Measurements from ENCODE around the gene MT1X.
"Not testable (repeated sequence)": the region's sequence is repeated elsewhere in the genome, so short reads cannot be mapped to it uniquely, and the experiment has no call there.

DNA sequence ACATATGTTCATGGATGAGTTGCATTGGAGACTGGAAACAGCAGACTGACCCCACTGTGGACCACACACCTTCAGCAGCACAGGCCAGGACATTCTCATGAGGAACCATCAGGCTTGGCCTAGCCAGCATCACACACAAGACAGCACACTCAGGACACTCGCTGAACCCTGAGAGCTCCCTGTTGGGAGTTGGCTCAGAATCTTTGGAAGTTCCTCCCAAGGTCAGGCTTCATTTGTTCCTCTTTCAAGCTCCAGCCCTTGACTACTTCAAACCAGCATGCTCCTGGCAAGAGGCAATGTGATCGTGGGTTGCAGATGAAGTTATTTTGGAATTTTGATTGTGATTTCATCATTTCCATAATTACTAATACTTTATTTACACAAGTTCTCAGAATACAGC is 10.6 kb upstream of the MT1X start:
- TF ChIP-seq EZH2 (conservative IDR thresholded peaks at IDR 0.05; ENCODE audit: low read depth, low read length); POLR2A (IDR thresholded peaks at IDR 0.05; ENCODE audit: insufficient read depth in 1 of 2, low read depth in 2 of 2, low read length in 2 of 2); ZNF256 (CRISPR knock-in tag; conservative IDR thresholded peaks at IDR 0.05); RFX1 (IDR thresholded peaks at IDR 0.05): not testable (repeated sequence)
- TF ChIP-seq, protein P1, sequence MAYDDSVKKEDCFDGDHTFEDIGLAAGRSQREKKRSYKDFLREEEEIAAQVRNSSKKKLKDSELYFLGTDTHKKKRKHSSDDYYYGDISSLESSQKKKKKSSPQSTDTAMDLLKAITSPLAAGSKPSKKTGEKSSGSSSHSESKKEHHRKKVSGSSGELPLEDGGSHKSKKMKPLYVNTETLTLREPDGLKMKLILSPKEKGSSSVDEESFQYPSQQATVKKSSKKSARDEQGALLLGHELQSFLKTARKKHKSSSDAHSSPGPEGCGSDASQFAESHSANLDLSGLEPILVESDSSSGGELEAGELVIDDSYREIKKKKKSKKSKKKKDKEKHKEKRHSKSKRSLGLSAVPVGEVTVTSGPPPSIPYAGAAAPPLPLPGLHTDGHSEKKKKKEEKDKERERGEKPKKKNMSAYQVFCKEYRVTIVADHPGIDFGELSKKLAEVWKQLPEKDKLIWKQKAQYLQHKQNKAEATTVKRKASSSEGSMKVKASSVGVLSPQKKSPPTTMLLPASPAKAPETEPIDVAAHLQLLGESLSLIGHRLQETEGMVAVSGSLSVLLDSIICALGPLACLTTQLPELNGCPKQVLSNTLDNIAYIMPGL (CRISPR knock-in tag; IDR thresholded peaks at IDR 0.05; ENCODE audit: borderline replicate concordance in 1 of 2, low read depth in 1 of 2) = not testable (repeated sequence)
- TF ChIP-seq, protein P2, sequence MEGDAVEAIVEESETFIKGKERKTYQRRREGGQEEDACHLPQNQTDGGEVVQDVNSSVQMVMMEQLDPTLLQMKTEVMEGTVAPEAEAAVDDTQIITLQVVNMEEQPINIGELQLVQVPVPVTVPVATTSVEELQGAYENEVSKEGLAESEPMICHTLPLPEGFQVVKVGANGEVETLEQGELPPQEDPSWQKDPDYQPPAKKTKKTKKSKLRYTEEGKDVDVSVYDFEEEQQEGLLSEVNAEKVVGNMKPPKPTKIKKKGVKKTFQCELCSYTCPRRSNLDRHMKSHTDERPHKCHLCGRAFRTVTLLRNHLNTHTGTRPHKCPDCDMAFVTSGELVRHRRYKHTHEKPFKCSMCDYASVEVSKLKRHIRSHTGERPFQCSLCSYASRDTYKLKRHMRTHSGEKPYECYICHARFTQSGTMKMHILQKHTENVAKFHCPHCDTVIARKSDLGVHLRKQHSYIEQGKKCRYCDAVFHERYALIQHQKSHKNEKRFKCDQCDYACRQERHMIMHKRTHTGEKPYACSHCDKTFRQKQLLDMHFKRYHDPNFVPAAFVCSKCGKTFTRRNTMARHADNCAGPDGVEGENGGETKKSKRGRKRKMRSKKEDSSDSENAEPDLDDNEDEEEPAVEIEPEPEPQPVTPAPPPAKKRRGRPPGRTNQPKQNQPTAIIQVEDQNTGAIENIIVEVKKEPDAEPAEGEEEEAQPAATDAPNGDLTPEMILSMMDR (CRISPR knock-in tag; IDR thresholded peaks at IDR 0.05) = not testable (repeated sequence)
- TF ChIP-seq, protein P3, sequence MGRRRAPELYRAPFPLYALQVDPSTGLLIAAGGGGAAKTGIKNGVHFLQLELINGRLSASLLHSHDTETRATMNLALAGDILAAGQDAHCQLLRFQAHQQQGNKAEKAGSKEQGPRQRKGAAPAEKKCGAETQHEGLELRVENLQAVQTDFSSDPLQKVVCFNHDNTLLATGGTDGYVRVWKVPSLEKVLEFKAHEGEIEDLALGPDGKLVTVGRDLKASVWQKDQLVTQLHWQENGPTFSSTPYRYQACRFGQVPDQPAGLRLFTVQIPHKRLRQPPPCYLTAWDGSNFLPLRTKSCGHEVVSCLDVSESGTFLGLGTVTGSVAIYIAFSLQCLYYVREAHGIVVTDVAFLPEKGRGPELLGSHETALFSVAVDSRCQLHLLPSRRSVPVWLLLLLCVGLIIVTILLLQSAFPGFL (CRISPR knock-in tag; IDR thresholded peaks at IDR 0.05) = not testable (repeated sequence)
- TF ChIP-seq, protein P4, sequence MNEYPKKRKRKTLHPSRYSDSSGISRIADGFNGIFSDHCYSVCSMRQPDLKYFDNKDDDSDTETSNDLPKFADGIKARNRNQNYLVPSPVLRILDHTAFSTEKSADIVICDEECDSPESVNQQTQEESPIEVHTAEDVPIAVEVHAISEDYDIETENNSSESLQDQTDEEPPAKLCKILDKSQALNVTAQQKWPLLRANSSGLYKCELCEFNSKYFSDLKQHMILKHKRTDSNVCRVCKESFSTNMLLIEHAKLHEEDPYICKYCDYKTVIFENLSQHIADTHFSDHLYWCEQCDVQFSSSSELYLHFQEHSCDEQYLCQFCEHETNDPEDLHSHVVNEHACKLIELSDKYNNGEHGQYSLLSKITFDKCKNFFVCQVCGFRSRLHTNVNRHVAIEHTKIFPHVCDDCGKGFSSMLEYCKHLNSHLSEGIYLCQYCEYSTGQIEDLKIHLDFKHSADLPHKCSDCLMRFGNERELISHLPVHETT (CRISPR knock-in tag; conservative IDR thresholded peaks at IDR 0.05) = not testable (repeated sequence)

All from HepG2 (cell line).